GM23338 (cell line): ENCODE results near the gene NKAIN2. TPM values are rescaled to one million over a fixed set of nuclear protein-coding genes. Genes with fewer than 3 reads are reported as not detected.

ENCODE experiments used
- ATAC-seq: fragments of 200-7000 bp; cut with Tn5 transposase; 3 replicates; pipeline ENCODE4 v1.9.1; 2020
- DNase-seq: peaks from one replicate; pipeline ENCODE4 v3.0.0-alpha.2; 2015; ENCODE audit warnings: low spot score
- H2AFZ ChIP-seq: fragments of 200-600 bp; sonication (generic); 2 replicates; pipeline ENCODE4 v1.8.0; 2016; ENCODE audit warnings: antibody characterized with exemption, mild to moderate bottlenecking, moderate library complexity
- H3F3A ChIP-seq: fragments of 200-600 bp; sonication (generic); replicated peaks from 2 replicates; pipeline ENCODE4 v1.8.0; 2017; ENCODE audit warnings: antibody characterized with exemption, mixed run types, low read depth
- H3K27ac ChIP-seq: fragments of 200-600 bp; sonication (generic); 2 replicates; pipeline ENCODE4 v1.6.1; 2016; ENCODE audit warnings: low read depth
- H3K27me3 ChIP-seq: fragments of 200-600 bp; sonication (generic); 2 replicates; pipeline ENCODE4 v1.8.0; 2016; ENCODE audit warnings: mild to moderate bottlenecking, mixed run types, moderate library complexity; ENCODE audit not compliant: insufficient read depth
- H3K36me3 ChIP-seq: fragments of 200-600 bp; sonication (generic); 2 replicates; pipeline ENCODE4 v1.8.0; 2016; ENCODE audit warnings: mild to moderate bottlenecking; ENCODE audit not compliant: insufficient read depth
- H3K4me1 ChIP-seq: fragments of 200-600 bp; sonication (generic); 2 replicates; pipeline ENCODE4 v1.8.0; 2016; ENCODE audit warnings: mild to moderate bottlenecking, moderate library complexity; ENCODE audit not compliant: insufficient read depth
- H3K4me2 ChIP-seq: fragments of 200-600 bp; sonication (generic); 2 replicates; pipeline ENCODE4 v1.7.1; 2017; ENCODE audit warnings: mixed run types
- H3K4me3 ChIP-seq: fragments of 200-600 bp; sonication (generic); 2 replicates; pipeline ENCODE4 v1.6.1; 2016; ENCODE audit warnings: mixed run types
- H3K79me2 ChIP-seq: fragments of 200-600 bp; sonication (generic); replicated peaks from 2 replicates; pipeline ENCODE4 v1.8.0; 2017; ENCODE audit warnings: mild to moderate bottlenecking; ENCODE audit not compliant: insufficient read depth
- H3K9me2 ChIP-seq: fragments of 200-600 bp; sonication (generic); 2 replicates; pipeline ENCODE4 v1.8.0; 2017; ENCODE audit not compliant: insufficient read depth
- H4K20me1 ChIP-seq: fragments of 200-600 bp; sonication (generic); replicated peaks from 2 replicates; pipeline ENCODE4 v1.8.0; 2017; ENCODE audit warnings: mild to moderate bottlenecking; ENCODE audit not compliant: insufficient read depth
- H3K27ac Mint-ChIP-seq: 2 replicates; pipeline ENCODE4 v1.8.0; 2020; ENCODE audit warnings: inconsistent platforms, mild to moderate bottlenecking, moderate library complexity, mixed read lengths
- H3K27me3 Mint-ChIP-seq: 3 replicates; pipeline ENCODE4 v1.8.0; 2022; ENCODE audit warnings: low read depth, mild to moderate bottlenecking, moderate library complexity, mixed read lengths, inconsistent platforms; ENCODE audit not compliant: insufficient read depth, poor library complexity
- H3K36me3 Mint-ChIP-seq: 3 replicates; pipeline ENCODE4 v1.8.0; 2021; ENCODE audit warnings: low read depth, mild to moderate bottlenecking, inconsistent platforms, moderate library complexity, mixed read lengths
- H3K4me1 Mint-ChIP-seq: 3 replicates; pipeline ENCODE4 v1.8.0; 2020; ENCODE audit warnings: mild to moderate bottlenecking, inconsistent platforms, mixed read lengths
- H3K4me3 Mint-ChIP-seq: 3 replicates; pipeline ENCODE4 v1.8.0; 2021; ENCODE audit warnings: moderate library complexity, mild to moderate bottlenecking, inconsistent platforms, mixed read lengths
- H3K9me3 Mint-ChIP-seq: 3 replicates; pipeline ENCODE4 v1.8.0; 2020; ENCODE audit warnings: moderate library complexity, mild to moderate bottlenecking, inconsistent platforms, mixed read lengths
- CREB1 ChIP-seq: fragments of 250-450 bp; sonication (Bioruptor Pico); IDR thresholded peaks from 2 replicates; pipeline ENCODE4 v1.5.0; 2020; ENCODE audit warnings: low read depth, mild to moderate bottlenecking, moderate library complexity
- EZH2 ChIP-seq: fragments of 200-600 bp; sonication (generic); IDR thresholded peaks from one replicate; pipeline ENCODE4 v1.8.0; 2017; ENCODE audit warnings: antibody characterized with exemption, mild to moderate bottlenecking, low read depth; ENCODE audit not compliant: unreplicated experiment
- EZH2phosphoT487 ChIP-seq: fragments of 200-600 bp; sonication (generic); IDR thresholded peaks from one replicate; pipeline ENCODE4 v1.8.1; 2018; ENCODE audit warnings: antibody characterized with exemption; ENCODE audit not compliant: unreplicated experiment
- JUNB ChIP-seq: IDR thresholded peaks from one replicate; pipeline ENCODE4 v1.6.1; 2016; ENCODE audit warnings: antibody characterized with exemption; ENCODE audit not compliant: unreplicated experiment
- NANOG ChIP-seq: IDR thresholded peaks from 2 replicates; pipeline ENCODE4 v1.6.1; 2016; ENCODE audit warnings: antibody characterized with exemption, borderline replicate concordance
- POLR2AphosphoS5 ChIP-seq: IDR thresholded peaks from 2 replicates; pipeline ENCODE4 v1.6.1; 2016; ENCODE audit warnings: antibody characterized with exemption, low read depth
- STAT1 ChIP-seq: IDR thresholded peaks from one replicate; pipeline ENCODE4 v1.6.1; 2016; ENCODE audit warnings: antibody characterized with exemption; ENCODE audit not compliant: unreplicated experiment
- ZNF114 ChIP-seq: fragments of 250-450 bp; sonication (Bioruptor Pico); IDR thresholded peaks from 2 replicates; pipeline ENCODE4 v1.5.0; 2020; ENCODE audit warnings: mild to moderate bottlenecking, moderate library complexity
- ZNF331 ChIP-seq: fragments of 250-450 bp; sonication (Bioruptor Pico); IDR thresholded peaks from 2 replicates; pipeline ENCODE4 v1.5.0; 2020; ENCODE audit warnings: low read depth, mild to moderate bottlenecking, moderate library complexity
- polyA plus RNA-seq: library from polyadenylated mRNA; unstranded; fragments of >200 nt; fragmentation: Nextera tagmentation; extraction: Ambion mirVana; gene quantifications from 2 replicates; pipeline ENCODE4 v1.2.1, GENCODE V29; 2016
- total RNA-seq: library from RNA; depleted of rRNA; stranded (reverse); fragments of >200 nt; shearing (Covaris generic); gene quantifications from 2 replicates; pipeline ENCODE4 v1.2.3, GENCODE V29; 2014
- TF ChIP-seq, protein P1 (sequence below): IDR thresholded peaks from 2 replicates; pipeline ENCODE4 v1.6.1; 2016; ENCODE audit warnings: antibody characterized with exemption
- TF ChIP-seq, protein P2 (sequence below), 2 experiments: fragments of 200-600 bp in 1 of 2; sonication (generic) in 1 of 2; conservative IDR thresholded peaks; 2 replicates each; pipeline versions ENCODE4 v1.5.1 to v1.6.1; 2016 to 2017; ENCODE audit warnings: antibody characterized with exemption in 2 of 2, low read depth in 2 of 2, mild to moderate bottlenecking in 2 of 2, moderate library complexity in 1 of 2
- TF ChIP-seq, protein P3 (sequence below): IDR thresholded peaks from one replicate; pipeline ENCODE4 v1.6.1; 2018; ENCODE audit warnings: antibody characterized with exemption; ENCODE audit not compliant: unreplicated experiment
- TF ChIP-seq, protein P4 (sequence below): fragments of 250-450 bp; sonication (Bioruptor Pico); IDR thresholded peaks from 2 replicates; pipeline ENCODE4 v1.5.0; 2020; ENCODE audit warnings: mild to moderate bottlenecking, moderate library complexity

The NKAIN2 gene
- total and polyA plus RNA-seq, 2 experiments from 2014 or later: 0.39 to 1.1 TPM

DNA sequence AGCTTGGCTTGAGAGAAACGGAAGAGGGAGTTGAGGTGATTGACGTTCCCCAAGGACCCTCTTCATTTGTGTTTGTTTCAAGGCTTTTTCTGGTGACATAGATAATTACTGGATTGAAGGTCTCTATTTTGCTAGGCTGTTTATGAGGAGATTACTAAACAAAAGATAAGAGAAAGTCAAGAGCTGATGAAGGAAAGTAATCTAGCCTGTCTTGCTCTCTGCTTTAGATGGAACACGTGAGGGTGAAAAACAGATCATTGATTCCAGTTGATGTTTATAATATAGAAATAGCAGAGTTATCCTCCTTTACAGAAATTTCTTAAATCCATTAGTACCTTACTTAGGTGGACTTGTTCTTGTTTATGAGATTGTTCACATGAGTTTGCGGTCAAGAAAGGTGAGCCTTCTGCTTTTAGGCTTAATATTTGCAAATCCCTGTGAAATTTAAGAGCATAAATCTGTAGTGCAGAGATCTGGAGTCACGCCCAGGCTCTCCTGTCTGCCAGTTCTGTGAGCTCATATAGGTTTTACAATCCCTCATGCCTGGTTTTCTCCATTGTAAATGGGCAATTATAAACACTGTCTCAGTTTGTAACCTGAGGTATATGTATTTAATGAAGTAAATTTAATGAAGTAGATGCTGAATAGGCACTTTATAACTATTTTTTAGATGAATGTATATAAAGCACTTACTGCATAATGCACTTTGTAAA lies 272.8 kb downstream of the NKAIN2 start:
- Mint-ChIP-seq H3K9me3 (no peaks in the 10 kb centered on the region), H3K36me3 (no peaks in the 10 kb centered on the region), H3K27ac (no peak overlapping the region), H3K4me1 (peaks cover 17% of the 10 kb centered on the region), H3K27me3 (no peaks in the 10 kb centered on the region), H3K4me3 (no peak overlapping the region)
- Histone ChIP-seq H3K4me2 (no peak overlapping the region), H3K4me3 (no peak overlapping the region), H2AFZ (no peak overlapping the region), H3K27ac (no peak overlapping the region), H3K4me1 (peaks cover 12% of the 10 kb centered on the region; the same call in 1 of the 2 replicates), H3K27me3 (no peaks in the 10 kb centered on the region), H3K79me2 (no peaks in the 10 kb centered on the region), H3F3A (no peaks in the 10 kb centered on the region), H4K20me1 (no peaks in the 10 kb centered on the region), H3K36me3 (no peaks in the 10 kb centered on the region), H3K9me2 (no peaks in the 10 kb centered on the region)
- DNase-seq (no peak), ATAC-seq (no peak)
- TF ChIP-seq ZNF331 (CRISPR knock-in tag): no peak
- TF ChIP-seq, protein P1, sequence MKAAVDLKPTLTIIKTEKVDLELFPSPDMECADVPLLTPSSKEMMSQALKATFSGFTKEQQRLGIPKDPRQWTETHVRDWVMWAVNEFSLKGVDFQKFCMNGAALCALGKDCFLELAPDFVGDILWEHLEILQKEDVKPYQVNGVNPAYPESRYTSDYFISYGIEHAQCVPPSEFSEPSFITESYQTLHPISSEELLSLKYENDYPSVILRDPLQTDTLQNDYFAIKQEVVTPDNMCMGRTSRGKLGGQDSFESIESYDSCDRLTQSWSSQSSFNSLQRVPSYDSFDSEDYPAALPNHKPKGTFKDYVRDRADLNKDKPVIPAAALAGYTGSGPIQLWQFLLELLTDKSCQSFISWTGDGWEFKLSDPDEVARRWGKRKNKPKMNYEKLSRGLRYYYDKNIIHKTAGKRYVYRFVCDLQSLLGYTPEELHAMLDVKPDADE: no peak
- TF ChIP-seq EZH2: no peak
- TF ChIP-seq CREB1 (CRISPR knock-in tag): no peak
- TF ChIP-seq POLR2AphosphoS5: no peak
- TF ChIP-seq ZNF114: no peak
- TF ChIP-seq, protein P2, sequence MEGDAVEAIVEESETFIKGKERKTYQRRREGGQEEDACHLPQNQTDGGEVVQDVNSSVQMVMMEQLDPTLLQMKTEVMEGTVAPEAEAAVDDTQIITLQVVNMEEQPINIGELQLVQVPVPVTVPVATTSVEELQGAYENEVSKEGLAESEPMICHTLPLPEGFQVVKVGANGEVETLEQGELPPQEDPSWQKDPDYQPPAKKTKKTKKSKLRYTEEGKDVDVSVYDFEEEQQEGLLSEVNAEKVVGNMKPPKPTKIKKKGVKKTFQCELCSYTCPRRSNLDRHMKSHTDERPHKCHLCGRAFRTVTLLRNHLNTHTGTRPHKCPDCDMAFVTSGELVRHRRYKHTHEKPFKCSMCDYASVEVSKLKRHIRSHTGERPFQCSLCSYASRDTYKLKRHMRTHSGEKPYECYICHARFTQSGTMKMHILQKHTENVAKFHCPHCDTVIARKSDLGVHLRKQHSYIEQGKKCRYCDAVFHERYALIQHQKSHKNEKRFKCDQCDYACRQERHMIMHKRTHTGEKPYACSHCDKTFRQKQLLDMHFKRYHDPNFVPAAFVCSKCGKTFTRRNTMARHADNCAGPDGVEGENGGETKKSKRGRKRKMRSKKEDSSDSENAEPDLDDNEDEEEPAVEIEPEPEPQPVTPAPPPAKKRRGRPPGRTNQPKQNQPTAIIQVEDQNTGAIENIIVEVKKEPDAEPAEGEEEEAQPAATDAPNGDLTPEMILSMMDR (conservative IDR thresholded peaks at IDR 0.05; ENCODE audit: low read depth in 2 of 2): no peak
- TF ChIP-seq NANOG: no peak
- TF ChIP-seq EZH2phosphoT487: no peak
- TF ChIP-seq STAT1: no peak
- TF ChIP-seq, protein P3, sequence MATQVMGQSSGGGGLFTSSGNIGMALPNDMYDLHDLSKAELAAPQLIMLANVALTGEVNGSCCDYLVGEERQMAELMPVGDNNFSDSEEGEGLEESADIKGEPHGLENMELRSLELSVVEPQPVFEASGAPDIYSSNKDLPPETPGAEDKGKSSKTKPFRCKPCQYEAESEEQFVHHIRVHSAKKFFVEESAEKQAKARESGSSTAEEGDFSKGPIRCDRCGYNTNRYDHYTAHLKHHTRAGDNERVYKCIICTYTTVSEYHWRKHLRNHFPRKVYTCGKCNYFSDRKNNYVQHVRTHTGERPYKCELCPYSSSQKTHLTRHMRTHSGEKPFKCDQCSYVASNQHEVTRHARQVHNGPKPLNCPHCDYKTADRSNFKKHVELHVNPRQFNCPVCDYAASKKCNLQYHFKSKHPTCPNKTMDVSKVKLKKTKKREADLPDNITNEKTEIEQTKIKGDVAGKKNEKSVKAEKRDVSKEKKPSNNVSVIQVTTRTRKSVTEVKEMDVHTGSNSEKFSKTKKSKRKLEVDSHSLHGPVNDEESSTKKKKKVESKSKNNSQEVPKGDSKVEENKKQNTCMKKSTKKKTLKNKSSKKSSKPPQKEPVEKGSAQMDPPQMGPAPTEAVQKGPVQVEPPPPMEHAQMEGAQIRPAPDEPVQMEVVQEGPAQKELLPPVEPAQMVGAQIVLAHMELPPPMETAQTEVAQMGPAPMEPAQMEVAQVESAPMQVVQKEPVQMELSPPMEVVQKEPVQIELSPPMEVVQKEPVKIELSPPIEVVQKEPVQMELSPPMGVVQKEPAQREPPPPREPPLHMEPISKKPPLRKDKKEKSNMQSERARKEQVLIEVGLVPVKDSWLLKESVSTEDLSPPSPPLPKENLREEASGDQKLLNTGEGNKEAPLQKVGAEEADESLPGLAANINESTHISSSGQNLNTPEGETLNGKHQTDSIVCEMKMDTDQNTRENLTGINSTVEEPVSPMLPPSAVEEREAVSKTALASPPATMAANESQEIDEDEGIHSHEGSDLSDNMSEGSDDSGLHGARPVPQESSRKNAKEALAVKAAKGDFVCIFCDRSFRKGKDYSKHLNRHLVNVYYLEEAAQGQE: no peak
- TF ChIP-seq JUNB: no peak
- TF ChIP-seq, protein P4, sequence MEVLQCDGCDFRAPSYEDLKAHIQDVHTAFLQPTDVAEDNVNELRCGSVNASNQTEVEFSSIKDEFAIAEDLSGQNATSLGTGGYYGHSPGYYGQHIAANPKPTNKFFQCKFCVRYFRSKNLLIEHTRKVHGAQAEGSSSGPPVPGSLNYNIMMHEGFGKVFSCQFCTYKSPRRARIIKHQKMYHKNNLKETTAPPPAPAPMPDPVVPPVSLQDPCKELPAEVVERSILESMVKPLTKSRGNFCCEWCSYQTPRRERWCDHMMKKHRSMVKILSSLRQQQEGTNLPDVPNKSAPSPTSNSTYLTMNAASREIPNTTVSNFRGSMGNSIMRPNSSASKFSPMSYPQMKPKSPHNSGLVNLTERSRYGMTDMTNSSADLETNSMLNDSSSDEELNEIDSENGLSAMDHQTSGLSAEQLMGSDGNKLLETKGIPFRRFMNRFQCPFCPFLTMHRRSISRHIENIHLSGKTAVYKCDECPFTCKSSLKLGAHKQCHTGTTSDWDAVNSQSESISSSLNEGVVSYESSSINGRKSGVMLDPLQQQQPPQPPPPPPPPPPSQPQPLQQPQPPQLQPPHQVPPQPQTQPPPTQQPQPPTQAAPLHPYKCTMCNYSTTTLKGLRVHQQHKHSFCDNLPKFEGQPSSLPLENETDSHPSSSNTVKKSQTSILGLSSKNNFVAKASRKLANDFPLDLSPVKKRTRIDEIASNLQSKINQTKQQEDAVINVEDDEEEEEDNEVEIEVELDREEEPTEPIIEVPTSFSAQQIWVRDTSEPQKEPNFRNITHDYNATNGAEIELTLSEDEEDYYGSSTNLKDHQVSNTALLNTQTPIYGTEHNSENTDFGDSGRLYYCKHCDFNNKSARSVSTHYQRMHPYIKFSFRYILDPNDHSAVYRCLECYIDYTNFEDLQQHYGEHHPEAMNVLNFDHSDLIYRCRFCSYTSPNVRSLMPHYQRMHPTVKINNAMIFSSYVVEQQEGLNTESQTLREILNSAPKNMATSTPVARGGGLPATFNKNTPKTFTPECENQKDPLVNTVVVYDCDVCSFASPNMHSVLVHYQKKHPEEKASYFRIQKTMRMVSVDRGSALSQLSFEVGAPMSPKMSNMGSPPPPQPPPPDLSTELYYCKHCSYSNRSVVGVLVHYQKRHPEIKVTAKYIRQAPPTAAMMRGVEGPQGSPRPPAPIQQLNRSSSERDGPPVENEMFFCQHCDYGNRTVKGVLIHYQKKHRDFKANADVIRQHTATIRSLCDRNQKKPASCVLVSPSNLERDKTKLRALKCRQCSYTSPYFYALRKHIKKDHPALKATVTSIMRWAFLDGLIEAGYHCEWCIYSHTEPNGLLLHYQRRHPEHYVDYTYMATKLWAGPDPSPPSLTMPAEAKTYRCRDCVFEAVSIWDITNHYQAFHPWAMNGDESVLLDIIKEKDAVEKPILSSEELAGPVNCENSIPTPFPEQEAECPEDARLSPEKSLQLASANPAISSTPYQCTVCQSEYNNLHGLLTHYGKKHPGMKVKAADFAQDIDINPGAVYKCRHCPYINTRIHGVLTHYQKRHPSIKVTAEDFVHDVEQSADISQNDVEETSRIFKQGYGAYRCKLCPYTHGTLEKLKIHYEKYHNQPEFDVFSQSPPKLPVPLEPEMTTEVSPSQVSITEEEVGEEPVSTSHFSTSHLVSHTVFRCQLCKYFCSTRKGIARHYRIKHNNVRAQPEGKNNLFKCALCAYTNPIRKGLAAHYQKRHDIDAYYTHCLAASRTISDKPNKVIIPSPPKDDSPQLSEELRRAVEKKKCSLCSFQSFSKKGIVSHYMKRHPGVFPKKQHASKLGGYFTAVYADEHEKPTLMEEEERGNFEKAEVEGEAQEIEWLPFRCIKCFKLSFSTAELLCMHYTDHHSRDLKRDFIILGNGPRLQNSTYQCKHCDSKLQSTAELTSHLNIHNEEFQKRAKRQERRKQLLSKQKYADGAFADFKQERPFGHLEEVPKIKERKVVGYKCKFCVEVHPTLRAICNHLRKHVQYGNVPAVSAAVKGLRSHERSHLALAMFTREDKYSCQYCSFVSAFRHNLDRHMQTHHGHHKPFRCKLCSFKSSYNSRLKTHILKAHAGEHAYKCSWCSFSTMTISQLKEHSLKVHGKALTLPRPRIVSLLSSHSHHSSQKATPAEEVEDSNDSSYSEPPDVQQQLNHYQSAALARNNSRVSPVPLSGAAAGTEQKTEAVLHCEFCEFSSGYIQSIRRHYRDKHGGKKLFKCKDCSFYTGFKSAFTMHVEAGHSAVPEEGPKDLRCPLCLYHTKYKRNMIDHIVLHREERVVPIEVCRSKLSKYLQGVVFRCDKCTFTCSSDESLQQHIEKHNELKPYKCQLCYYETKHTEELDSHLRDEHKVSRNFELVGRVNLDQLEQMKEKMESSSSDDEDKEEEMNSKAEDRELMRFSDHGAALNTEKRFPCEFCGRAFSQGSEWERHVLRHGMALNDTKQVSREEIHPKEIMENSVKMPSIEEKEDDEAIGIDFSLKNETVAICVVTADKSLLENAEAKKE (CRISPR knock-in tag): no peak
